CD4-positive, alpha-beta T cell treated with Interferon alpha-2 for 1 hour (primary cell): ENCODE data around the gene ADD1.

Source experiments
- DNase-seq, 2 donors: peaks; one replicate each; pipeline ENCODE4 v3.0.0-alpha.2; 2020 to 2022

ADD1 gene

DNA sequence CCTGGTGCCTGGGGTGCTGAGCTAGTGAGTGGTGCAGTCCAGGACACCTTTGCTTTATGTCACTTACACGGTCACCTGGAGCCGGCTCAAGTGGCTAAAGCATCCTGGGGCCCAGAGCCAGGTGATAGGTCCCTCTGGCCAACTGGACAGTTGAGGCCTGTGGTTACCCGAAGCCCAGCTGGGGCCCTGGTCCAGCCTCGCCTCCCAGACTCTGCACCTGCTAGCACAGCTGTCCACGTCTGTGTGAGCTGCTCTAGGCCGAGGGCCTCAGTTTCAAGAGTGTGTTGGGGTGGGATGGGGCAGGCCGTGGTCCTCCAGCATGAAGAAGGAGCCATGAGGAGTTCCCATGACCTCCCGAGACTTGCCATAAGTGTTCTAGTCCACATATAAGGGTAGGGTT lies 7.7 kb upstream of the ADD1 start:
- no peak for DNase-seq

DNA sequence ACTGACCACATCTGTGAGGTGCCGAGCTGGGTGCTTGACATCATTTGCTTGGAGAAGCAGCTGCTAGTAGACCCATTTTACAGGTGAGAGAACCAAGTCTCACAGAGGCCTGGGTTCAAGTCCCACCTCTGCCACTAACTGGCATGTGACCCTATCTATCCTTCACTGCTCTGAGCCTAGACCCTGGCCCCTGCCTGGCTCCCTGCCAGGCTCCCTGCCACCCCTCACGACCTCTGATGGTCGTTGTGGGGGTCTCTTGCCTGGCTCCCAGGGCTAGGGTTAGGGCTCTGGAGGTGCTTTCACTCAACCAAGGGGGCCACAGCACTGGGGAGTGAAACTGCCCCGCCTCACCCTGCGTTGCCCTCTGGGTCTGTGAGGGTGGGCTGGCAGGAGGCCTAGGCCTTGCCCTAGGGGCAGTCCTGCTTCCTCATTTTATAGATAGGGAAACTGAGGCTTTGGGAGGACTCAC lies 7.2 kb upstream of the ADD1 start:
- no peak for DNase-seq

DNA sequence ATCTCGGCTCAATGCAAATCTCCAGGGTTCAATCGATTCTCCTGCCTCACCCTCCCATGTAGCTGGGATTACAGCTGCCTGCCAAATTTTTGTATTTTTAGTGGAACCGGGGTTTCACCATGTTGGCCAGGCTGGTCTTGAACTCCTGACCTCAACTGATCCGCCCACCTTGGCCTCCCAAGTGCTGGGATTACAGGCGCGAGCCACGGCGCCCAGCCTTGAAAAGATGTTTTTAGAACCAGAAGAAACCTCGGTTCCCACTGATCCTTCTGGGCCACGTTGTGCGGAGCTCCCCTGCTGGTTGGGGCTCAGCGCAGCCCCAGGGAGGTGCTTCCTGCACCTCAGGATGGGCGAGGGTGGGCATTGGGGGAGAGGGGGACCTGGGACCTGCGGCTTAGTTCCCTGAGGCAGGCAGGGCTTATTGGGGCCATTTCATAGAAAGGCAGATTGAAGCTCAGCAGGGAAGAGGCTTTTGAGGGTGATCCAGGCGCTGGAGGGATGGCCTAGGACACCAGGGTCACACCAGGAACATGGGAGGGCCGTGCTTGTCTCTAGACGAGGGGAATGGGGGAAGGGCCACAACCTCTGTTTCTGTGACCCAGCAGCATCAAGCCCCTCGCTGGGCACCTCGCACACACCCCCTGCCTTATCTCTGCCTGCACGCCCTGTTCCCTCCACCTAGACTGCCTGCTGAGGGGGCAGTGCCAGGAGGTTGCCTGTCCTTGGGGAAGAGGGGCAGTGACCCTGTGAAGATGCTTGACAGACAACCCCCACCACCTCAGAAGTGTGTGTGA lies 6.3 kb upstream of the ADD1 start:
- no peak for DNase-seq

DNA sequence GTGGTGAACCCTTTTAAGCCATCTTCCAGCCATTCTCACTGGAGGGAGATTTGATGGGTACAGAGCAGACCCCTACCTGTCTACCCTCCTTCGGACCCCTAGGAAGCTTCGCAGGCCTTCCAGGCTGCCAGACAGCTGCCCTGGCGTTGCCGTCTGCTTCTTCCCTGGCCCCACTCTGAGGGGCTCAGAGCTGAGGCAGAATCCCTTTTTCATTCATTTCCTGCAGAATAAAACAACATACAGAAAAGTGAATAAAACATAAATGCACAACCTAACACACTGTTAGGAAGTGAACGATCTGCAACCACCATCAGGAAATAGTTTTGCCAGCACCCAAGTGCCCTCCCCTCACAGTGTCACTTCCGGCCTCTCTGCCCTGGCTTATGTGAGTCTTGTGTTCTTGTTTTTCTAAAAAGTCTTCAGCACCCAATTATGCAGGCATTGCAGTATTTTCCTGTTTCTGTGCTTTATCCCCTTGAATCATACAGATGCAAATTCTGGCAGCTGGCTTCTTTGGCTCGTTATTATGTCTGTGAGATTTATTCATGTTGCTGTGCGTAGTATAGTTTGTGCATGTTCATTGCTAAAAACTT lies 5.6 kb upstream of the ADD1 start:
- peak; percentile 74 to 80 for DNase-seq

DNA sequence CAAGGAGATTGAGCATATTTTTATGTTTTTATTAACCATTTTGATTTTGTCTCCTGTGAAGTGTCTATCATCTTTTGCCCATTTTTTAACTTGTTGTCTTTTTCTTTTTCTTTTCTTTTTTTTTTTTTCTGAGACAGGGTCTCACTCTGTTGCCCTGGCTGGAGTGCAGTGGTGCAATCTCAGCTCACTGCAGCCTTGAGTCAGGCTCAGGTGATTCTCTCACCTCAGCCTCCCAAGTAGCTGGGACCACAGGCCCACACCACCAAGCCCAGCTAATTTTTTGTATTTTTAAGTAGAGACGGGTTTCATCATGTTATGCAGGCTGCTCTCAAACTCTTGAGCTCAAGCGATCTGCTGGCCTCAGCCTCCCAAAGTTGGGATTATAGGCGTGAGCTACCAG lies 4.6 kb upstream of the ADD1 start:
- no peak for DNase-seq

DNA sequence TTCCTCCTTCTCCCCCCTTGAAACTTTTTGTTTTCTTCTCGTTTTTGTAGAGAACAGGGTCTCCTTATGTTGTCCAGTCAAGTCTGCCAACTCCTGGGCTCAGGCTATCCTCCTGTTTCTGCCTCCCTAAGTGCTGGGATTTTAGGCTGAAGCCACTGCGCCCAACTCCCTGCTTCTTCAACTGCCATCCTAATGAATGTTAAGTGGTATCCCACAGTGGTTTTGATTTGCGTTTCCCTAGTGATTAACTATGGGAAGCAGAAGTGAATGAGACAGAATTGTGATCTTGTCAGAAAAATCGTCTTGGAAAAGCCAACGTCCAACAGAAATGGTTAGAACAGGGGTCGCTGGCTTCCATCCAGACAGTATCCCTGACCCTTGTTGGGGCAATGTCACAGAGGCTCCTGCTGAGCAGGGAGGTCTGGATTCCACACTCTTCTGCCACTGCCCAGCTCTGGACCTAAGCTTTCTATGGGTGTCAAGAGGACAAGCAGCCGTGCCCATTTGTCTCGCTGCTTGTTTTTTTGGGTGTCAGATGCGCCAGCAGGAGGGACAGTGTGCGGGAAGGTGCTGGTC lies 869 bp upstream of the ADD1 start:
- no peak for DNase-seq

DNA sequence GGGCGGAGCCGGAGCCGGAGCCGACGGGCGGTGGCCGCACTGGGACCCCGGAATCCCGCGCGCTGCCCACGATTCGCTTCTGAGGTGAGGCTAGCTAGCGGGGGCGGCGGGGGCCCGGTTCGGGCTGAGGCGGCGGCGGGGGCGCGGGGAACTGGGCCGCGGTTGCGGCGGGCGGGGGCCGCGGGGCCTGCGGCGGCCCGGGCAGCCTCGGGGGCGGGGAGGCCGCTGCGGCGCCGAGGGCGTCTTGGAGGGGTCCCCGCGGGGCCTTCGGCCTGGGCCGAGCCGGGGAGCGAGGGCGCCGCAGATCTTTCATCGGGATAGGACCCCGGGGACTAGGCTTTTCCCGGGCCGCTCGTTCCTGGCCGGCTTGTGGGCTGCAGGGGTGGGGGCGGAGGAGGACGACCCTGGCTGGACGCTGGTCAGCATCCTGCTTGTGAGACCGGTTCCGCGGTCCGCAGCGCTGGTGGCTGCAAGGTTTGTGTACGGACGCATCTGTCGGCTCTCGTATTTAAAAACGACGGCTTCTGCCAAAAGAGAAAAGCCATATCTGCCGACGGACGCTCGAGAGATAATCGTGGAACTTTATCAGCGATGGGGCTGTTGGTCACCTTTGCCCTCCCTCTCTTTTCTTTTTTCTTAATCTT lies 419 bp downstream of the ADD1 start:
- no peak for DNase-seq

DNA sequence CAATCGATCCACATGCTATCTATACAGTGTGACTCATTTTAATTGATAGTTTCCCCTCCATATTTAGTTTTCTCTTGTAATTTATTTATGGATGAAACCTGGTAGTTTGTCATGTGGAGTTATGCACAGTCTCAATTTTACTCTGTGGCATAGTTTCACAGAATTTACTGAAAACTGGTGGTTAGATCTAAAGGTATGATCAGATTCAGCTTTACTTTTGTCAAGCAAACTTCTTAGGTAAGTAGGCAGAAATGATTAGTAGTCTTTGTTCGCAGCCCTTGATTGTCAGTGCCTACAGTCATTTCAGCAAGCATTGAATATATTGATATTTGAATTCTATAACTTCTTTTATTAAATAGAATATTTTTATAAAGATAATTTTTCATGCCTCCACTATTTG lies 2.5 kb downstream of the ADD1 start:
- no peak for DNase-seq

DNA sequence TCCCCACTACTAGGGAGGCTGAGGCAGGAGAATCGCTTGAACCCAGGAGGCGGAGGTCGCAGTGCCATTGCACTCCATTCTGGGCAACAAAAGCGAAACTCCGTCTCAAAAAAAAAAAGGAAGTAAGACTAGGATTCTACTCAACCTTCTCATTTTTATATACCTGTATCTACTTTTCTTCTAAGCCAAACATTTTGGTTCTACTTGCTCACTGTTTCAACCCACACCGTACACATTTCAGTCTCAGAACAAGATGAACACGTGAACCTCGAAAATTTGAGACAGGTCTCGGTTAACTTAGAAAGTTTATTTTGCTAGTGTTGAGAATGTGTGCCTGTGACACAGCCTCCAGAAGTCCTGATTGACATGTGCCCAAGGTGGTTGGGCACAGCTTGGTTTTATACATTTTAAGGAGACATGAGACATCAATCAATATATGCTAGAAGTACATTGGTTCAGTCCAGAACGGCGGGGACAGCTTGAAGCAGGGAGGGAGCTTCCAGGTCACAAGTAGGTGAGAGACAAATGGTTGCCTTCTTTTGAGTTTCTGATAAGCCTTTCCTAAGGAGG lies 3.7 kb downstream of the ADD1 start:
- DNase-seq, result no peak

DNA sequence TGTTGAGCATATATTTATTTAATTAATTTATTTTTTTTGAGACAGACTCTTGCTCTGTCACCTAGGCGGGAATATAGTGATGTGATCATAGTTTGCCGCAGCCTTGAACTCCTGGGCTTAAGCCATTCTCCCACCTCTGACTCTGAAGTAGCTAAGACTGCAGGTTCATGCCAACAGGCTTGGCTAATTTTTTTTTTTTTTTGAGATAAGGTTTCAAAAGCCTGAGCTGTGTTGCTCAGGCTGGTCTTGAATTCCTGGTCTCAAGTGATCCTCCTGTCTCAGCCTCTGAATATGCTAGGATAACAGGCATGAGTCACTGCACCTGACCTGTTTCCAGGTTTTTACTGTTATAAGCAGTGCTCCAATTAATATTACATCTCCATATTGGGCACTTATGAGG lies 4.8 kb downstream of the ADD1 start:
- DNase-seq, result no peak

DNA sequence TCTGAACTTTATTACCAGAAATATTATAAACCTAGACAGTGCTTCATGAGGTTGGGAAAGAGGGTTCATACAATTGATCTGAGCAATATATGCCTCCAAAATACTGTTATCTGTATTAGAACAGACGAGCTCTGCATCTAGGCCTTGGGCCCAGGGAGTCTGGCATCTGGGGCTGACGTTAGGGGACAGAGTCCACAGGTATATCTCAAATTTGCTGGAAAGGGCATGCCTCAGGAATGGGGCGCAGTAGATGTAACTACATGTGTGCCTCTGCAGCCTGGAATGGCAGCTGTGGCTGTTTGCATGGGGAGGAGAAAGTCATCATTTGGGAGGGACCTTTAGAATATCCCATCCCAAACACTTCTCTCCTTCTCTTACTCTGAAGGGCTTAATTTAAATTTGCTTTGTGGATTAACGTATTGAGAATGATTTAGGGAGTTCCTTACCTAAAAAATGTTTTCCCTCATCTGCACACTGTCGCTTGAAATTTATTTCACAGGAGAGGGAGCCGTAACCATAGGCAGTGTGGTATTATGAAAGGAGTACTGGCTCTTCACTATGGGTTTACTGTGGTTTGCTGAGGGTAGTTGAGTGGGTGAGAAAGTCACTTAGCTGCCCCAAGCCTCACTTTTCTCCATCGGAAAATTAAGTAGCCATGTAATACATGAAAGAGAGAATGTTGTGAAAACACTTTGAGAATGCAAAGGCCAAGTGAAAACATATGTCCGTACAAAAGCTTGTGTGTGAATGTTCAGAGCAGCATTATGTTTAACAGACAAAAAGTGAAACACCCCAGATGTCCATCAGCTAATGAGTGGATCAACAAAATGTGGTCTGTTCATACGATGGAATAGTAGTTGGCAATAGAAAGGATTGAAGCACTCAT lies 5.9 kb downstream of the ADD1 start:
- DNase-seq, result no peak

DNA sequence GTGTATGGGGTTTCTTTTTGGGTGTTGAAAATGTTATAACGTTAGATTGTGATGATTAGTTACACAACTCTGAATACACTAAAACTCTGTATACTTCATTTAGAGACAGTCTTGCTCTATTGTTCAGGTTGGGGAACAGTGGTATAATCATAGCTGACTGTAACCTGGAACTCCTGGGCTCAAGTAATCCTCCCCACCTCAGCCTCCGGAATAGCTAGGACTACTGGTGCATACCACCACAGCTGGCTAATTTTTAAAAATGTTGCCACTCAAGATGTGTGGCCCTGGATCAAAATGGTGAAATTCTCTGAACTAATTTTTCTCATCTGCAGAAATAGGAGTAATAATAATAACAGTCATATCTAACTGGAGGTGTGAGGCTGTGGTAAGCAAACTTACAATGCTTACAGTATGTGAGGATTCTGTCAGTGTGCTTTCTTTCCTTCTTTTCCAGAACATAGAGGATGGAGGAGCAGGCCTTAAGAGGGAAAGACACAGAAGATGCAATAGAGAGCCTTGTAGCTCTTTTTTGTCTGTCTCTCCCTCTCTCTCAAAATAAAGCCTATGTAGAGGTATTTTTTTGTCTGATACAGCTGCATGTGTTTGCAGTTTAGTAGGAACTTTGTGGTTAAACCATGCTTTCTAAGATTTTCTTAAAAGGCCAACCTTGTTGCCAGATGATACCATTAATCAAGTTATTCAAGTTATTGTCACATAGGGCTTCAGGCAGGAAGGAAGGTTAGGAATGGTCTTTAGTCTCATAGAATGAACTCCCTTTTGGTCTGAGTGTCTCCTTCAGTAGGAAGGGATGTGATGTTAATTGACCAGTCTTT lies 7.5 kb downstream of the ADD1 start:
- DNase-seq, result no peak

DNA sequence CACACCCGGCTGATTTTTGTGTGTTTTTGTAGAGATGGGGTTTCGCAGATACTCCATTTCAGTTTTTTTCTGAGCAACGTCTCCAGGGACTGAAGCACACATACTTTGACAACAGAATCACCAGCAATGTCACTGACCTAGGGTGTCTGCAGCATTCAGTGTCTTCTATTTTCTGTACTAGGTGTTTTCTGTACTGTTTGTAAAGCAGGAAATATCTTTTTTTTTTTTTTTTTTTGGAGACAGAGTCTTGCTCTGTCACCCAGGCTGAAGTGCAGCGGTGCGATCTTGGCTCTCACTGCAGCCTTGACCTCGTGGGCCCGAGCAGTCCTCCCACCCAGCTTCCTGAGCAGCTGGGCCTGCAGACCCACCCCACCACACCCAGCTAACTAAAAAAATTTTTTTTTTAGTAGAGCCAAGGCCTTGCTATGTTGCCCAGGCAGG lies 8.9 kb downstream of the ADD1 start:
- peak in 1 of 2 donors; percentile 59 for DNase-seq

DNA sequence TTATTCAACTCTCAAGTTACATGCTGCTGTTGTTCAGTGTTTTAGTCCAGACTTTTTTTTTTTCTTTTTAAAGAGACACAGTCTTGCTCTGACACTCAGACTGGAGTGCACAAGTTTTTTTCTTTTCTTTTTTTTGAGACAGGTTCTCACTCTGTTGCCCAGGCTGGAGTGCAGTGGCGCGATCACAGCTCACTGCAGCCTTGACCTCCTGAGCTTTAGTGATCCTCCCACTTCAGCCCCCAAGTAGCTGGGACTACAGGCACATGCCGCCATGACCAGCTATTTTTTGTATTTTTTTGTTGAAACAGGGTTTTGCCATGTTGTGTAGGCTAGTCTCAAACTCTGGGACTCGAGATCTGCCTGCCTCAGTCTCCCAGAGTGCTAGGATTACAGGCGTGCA lies 11.9 kb downstream of the ADD1 start:
- DNase-seq, result no peak

DNA sequence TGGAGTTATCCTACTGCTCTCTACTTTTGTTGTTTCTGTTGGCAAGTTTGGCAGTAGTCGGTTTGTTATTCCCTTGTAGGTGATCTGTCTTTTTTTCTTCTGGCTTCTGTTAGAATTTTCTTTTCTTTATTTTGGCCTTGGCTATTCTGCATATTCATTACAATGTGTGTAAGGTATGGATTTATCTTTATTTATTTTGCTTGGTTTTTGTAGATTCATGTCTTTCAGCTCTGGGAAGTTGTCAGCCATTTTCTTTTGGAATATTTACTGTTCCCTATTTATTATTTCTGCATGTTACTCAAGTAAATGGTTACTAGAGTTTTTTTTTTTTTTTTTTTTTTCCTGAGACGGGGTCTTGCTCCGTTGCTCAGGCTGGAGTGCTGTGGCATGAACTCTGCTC lies 12.6 kb downstream of the ADD1 start:
- DNase-seq, result no peak

DNA sequence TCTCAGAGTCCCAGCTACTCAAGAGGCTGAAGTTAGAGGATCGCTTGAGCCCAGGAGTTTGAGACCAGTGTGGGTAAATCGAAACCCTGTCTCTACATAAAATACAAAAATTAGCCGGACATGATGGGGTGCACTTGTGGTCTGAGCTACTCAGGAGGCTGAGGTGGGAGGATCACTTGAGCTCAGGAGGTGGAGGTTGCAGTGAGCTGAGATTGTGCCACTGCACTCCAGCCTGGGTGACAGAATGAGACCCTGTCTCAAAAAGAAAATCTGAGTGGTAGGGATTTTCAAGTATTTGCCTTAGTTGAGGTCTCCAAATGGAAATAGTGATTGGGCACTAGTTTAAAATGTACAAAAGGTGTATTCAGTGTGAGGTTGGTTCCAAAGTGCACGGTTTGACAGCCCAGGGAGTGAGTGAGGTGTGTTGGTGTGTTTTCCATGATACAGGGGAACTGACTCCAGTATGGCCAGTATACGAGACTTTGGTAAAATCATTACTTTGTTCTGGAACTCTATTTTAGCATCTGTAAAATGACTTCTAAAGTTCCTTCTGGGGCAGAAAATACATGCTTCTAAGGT lies 13.8 kb downstream of the ADD1 start:
- DNase-seq, result no peak

DNA sequence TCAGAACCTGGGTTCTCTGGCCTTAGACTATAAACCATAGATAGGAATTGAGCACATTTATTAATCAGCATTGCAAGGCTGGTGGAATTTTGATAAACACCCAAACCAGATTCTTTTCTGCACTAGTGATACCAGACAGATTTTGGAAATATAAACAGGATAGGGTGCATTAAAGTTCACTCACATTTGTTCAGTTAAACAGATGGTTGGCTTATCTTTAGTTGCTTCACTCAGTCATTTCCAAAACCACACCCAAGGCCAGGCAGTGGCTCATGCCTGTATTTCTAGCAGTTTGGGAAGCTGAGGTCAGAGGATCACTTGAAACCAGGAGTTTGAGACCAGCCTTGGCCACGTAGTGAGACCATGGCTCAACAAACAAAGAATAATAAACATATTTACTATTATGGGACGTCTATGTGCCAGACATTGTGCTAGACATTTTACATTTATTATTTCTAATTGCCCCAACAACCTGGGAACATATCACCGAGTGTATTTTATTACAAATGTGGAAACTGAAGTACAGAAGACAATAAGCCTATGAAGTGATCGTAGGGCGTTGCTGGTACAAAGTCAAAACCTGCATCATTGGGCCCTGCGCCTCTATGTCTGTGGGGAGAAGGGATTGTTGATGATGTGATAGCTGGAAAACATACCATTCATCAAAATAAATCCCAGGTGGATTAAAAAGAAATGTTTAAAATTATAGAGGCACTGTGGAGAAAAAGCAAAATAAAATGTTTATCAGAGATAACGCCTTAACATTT lies 15.0 kb downstream of the ADD1 start:
- DNase-seq, result no peak

DNA sequence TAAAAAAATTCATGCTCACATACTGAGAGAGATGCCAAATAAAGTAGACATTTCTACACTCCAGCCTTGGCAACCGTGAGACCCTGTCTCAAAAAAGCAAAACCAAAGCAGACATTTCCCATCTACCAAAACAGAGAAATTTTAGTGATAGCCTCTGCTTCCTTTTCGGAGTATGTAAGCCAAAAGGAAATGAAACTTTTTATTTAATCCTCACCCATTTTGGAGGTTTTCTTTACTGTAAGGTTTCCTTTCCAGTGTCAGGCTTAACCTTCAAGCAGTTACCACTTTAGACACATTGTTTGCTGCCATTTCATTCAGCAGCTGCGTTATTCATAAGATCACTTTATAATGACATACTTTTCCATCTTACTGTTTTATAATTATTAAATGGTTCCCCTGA lies 15.9 kb downstream of the ADD1 start:
- no peak for DNase-seq

DNA sequence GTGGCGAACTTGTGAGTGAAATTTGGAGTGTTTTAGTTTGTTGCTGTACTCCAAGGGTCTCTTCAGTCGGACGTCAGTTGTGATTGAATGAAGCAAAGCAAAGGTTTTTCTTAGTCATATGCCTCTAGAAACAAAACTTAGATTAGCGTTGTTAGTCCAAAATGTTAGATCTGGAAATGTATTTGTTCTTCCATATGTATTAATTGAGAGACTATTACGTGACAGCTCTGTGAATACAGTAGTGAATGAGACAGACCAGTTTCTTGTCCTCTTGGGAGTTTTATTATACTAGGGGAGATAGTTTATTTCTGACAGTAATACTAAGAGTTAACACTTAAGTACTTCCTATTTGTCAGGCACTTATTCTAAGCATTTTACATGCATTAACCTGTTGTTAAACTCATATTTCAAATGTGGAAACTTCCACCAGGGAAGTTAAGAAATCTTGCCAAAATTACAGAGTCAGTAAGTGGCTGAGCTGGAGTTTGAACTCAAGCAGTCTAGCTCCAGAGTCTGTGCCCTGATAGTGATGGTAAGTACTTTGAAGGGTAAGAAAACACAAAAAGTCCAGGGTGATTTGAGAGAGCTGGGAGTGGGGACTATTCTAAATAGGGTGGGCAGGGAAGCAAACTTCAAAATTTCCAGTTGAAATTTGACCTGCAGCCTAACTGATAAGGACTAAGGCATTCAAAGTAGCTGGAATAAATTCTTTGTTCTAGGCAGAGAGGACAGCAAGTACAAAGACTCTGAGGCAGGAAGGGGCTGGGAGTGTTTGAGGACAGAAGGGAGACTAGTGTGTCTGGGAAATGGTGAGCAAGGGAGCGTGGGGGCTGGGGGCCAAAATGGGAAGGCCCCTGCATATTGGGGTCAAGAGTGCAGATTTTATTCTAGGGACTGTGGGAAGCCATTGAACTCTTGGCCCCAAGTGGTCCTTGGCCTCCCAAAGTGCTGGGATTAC lies 17.0 kb downstream of the ADD1 start:
- DNase-seq, result no peak
